GM12801 (cell line): ENCODE results near the gene BMAL1.

Source experiments
- CTCF ChIP-seq: IDR thresholded peaks from one replicate; pipeline ENCODE4 v1.5.1; 2011; ENCODE audit warnings: control low read depth; ENCODE audit not compliant: insufficient read length; ENCODE audit errors: extremely low read depth

The BMAL1 gene

GRCh38 chr11:13288375-13289029 is 10.9 kb downstream of the BMAL1 start:
- no peak for TF ChIP-seq CTCF

DNA sequence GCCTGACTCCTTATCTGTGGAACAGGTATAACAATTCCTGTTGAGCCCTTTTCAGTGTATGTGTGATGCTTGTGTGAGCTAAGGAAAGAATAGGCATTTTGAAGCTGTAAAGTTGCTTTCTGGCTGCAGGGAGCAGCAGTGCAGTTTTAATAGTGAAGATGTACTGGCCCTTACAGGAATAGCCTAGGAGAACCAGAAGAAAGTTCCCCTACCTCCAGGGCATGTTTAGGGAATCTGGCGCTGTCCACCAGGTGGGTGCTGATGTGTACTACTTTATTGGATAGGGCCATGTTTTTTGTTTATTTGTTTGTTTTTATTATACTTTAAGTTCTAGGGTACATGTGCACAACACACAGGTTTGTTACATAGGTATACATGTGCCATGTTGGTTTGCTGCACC is 11.5 kb downstream of the BMAL1 start:
- no peak for TF ChIP-seq CTCF

GRCh38 chr11:13290221-13290980 is 12.8 kb downstream of the BMAL1 start:
- no peak for TF ChIP-seq CTCF

DNA sequence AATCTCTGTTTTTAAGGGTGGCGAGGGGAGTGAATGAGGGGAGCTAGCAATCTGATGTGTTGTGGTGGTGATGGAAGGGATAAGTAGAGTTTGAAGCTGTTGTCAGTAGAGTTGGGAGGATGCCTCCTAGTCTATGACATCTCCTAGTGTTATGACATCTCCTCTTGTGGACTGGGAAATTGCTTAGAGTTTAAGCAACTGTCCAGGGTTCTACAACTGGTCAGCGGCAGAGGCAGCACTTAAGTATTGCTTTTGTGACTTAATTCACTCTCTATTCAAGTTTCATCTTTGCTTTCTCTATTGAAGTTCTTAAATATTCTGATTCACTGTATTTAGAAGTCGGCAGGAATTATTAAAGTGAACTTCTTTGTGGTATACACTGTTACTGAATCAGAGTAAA is 13.8 kb downstream of the BMAL1 start:
- TF ChIP-seq CTCF: no peak

GRCh38 chr11:13291800-13292199 is 14.2 kb downstream of the BMAL1 start:
- no peak for TF ChIP-seq CTCF

GRCh38 chr11:13292970-13293369 is 15.4 kb downstream of the BMAL1 start:
- TF ChIP-seq CTCF: no peak

DNA sequence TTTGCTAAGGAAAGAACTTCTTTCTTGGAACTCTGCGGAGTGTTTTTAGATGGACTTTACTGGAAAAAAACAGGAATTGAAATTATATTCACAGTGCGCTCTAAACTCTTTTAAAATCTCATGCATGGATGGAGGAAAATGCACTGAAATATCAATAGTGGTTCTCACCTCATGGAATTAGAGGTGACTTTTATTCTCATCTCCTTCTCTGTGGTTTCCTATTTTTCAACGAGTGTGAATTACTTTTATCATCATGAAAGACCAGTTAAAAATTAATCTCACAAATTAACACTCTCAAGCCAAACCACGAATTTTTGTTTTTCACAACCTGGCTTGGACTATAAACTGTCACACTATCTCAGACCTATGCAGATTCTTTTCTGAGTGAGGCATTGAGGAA is 16.6 kb downstream of the BMAL1 start:
- no peak for TF ChIP-seq CTCF
